Fibroblast of lung (primary cell): Measurements from ENCODE around the gene HECW1.

Experiments
- CTCF ChIP-seq, 2 donors: IDR thresholded peaks in 1 of 2; conservative IDR thresholded peaks in 1 of 2; 1 replicate in 1 of 2; 2 replicates in 1 of 2; pipeline ENCODE4 v1.5.1; 2011 to 2012; ENCODE audit warnings: low read length in 2 of 2, control low read depth in 1 of 2, inconsistent platforms in 1 of 2, low read depth in 1 of 2, mild to moderate bottlenecking in 1 of 2
- EZH2 ChIP-seq: IDR thresholded peaks from 2 replicates; pipeline ENCODE4 v1.5.1; 2012; ENCODE audit warnings: low read length, control low read depth, mild to moderate bottlenecking; ENCODE audit errors: missing control alignments

DNA sequence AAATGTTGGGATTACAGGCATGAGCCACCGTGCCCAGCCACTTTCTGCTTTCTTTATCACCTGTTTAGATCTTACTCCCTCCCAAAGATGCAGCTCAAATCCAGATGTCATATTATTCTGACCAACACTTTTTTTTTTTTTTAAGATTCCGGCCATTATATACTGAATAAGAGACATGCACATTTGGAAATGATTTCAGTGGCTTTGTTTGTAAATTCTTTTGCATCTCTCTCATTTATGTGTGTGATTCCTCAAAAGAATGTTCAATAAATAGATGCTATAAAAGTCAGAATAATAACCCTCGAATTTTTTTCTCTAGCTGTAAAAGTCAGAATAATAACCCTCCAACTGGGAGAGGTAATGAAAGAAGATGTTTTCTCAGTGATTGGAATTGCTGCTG, 25.4 kb downstream of the HECW1 start:
- TF ChIP-seq CTCF (conservative IDR thresholded peaks at IDR 0.05 in 1 of 2, IDR thresholded peaks at IDR 0.05 in 1 of 2; ENCODE audit: low read depth in 1 of 2, low read length in 2 of 2), result no peak
- no peak for TF ChIP-seq EZH2
